GM18507 (cell line): ENCODE results near the gene ZNF579.

ENCODE experiments used
- DNase-seq: peaks from one replicate; pipeline ENCODE4 v3.0.0; 2011; ENCODE audit warnings: low read depth; ENCODE audit not compliant: insufficient read length; ENCODE audit errors: extremely low spot score
- FAIRE-seq: peaks from 2 replicates; lab custom pipeline; 2011; peaks lifted over from hg19 to GRCh38; lab: Jason Lieb, UNC

ZNF579 gene

GRCh38 chr19:55527197-55528029 is 53.2 kb downstream of the ZNF579 start:
- no peak for FAIRE-seq

More at GRCh38 chr19:55527197-55528029, 53.2 kb downstream of the ZNF579 start:
- DNase-seq, result no peak
